Measurements from ENCODE around the gene NANOS2.

NANOS2 gene

DNA sequence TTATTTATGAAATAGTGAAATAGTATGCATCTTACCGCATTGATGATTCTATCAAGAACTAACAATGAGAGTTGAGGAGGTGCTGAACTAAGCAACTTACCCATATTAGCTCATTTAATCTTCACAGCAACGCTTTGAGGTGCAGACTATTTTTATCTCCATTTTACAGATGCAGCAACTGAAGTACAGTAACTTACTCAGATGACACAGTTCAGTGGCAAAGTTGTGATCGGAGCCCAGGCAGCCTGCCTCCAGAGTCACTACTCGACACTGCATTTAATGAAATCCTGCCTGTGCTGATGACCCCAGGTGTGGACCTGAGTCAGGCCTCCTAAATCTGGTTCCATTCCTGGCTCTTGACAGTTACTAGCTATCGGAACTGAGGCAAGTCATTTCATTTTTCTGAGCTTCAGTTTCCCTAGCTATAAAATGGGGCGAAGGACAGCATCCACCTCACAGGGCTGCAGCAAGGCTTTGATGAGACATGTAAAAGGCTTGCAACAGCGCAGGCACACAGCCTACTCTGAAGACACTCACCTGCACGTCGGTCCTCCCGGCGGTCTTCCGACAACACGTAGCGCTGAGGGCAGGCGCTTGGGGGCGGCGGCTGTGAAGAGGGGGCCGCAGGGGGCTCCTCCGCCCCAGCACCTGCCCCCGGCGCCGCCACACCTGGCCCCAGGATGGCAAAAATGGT is 13.7 kb downstream of the NANOS2 start:
- no peak overlapping the region for H3K9ac ChIP-seq (ENCODE audit: low read length)
- H2AFZ ChIP-seq (ENCODE audit: low read length) = no peak overlapping the region
- H3K9me3 ChIP-seq (replicated peaks; ENCODE audit: insufficient read depth, low read length) = no peaks in the 10 kb centered on the region
- peaks cover 4% of the 10 kb centered on the region for H3K4me1 ChIP-seq (ENCODE audit: low read length)
- no peaks in the 10 kb centered on the region for H3K9me2 ChIP-seq (replicated peaks; ENCODE audit: insufficient read depth, low read length)
- no peaks in the 10 kb centered on the region for H3K36me3 ChIP-seq (replicated peaks; ENCODE audit: insufficient read depth, low read length)
- H3K79me2 ChIP-seq (ENCODE audit: low read length) = no peaks in the 10 kb centered on the region
- H4K20me1 ChIP-seq (ENCODE audit: insufficient read depth, low read length) = no peaks in the 10 kb centered on the region
- H3K4me2 ChIP-seq (ENCODE audit: low read depth, low read length) = no peak overlapping the region
- H3K27me3 ChIP-seq (replicated peaks; ENCODE audit: insufficient read depth, low read length) = peaks cover 5% of the 10 kb centered on the region
- H3K4me3 ChIP-seq (ENCODE audit: low read length) = no peak overlapping the region
- DNase-seq = no peak
- TF ChIP-seq EZH2phosphoT487 (IDR thresholded peaks at IDR 0.05; ENCODE audit: low read length) (no peak), EZH2 (optimal IDR thresholded peaks at IDR 0.05; ENCODE audit: low read depth, low read length) (no peak)
- TF ChIP-seq, protein P1, sequence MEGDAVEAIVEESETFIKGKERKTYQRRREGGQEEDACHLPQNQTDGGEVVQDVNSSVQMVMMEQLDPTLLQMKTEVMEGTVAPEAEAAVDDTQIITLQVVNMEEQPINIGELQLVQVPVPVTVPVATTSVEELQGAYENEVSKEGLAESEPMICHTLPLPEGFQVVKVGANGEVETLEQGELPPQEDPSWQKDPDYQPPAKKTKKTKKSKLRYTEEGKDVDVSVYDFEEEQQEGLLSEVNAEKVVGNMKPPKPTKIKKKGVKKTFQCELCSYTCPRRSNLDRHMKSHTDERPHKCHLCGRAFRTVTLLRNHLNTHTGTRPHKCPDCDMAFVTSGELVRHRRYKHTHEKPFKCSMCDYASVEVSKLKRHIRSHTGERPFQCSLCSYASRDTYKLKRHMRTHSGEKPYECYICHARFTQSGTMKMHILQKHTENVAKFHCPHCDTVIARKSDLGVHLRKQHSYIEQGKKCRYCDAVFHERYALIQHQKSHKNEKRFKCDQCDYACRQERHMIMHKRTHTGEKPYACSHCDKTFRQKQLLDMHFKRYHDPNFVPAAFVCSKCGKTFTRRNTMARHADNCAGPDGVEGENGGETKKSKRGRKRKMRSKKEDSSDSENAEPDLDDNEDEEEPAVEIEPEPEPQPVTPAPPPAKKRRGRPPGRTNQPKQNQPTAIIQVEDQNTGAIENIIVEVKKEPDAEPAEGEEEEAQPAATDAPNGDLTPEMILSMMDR (IDR thresholded peaks at IDR 0.05; ENCODE audit: low read length) = no peak
- no peak overlapping the region for H3K27ac ChIP-seq (ENCODE audit: low read length)
- peaks cover 7% of the 10 kb centered on the region for H3F3A ChIP-seq (ENCODE audit: insufficient read depth, low read length)

DNA sequence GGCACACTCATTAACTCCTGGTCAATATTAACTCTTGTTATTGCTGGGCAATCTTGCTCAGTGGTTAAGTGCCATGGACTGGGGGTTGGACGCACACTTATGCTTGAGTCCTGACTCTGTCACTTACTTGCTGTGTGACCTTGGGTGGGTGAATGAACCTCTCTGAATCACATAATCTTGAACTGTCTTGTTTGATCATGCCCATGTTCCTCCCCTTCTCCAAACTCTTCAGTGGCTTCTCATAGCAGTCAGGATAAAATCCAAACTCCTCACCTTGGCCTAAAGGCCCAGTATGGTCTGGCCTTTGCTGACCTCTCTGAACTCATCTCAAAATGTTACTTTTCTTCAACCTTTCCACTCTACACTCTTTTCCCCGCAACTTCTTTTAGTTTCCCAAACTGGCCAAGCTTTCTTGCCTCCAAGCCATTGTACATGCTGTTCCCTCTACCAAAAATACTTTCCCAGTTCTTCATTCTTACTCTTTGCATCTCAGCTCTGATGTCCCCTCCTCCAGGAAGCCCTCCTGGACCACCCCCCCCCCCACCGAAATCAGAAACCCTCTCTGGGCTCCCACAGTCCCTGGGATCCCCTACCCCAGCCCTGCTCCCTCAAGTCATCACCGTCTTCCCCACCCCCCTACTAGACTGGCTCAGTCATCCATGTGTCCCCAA is 14.5 kb downstream of the NANOS2 start:
- no peak overlapping the region for H3K4me2 ChIP-seq (ENCODE audit: low read depth, low read length)

DNA sequence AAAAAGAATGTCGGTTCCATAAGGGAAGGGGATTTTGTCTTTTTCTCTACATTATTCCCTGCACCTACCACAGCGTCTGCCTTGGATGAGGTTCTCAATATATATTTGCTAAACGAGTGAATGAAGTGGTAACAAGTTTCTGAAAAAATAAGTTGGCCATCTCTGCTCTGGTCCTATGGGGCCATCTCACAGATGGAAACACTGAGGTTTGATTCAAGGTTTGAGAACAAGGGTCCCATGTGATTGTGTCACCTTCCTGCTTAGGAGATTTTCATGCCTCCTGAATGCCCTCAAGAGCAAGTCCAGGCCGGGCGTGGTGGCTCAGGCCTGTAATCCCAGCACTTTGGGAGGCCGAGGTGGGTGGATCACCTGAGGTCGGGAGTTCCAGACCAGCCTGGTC is 15.3 kb downstream of the NANOS2 start:
- peaks cover 7% of the 10 kb centered on the region for H3F3A ChIP-seq (ENCODE audit: insufficient read depth, low read length)
- H4K20me1 ChIP-seq (ENCODE audit: insufficient read depth, low read length) = no peaks in the 10 kb centered on the region
- H3K36me3 ChIP-seq (replicated peaks; ENCODE audit: insufficient read depth, low read length) = no peaks in the 10 kb centered on the region
- H3K79me2 ChIP-seq (ENCODE audit: low read length) = no peaks in the 10 kb centered on the region
- no peak overlapping the region for H3K9ac ChIP-seq (ENCODE audit: low read length)
- no peaks in the 10 kb centered on the region for H3K9me3 ChIP-seq (replicated peaks; ENCODE audit: insufficient read depth, low read length)
- H3K4me3 ChIP-seq (ENCODE audit: low read length) = no peak overlapping the region
- H3K27me3 ChIP-seq (replicated peaks; ENCODE audit: insufficient read depth, low read length) = no peaks in the 10 kb centered on the region
- TF ChIP-seq EZH2phosphoT487 (IDR thresholded peaks at IDR 0.05; ENCODE audit: low read length) = no peak
- TF ChIP-seq, protein P1 (IDR thresholded peaks at IDR 0.05; ENCODE audit: low read length) = no peak
- no peak for DNase-seq
- no peak overlapping the region for H2AFZ ChIP-seq (ENCODE audit: low read length)
- H3K4me2 ChIP-seq (ENCODE audit: low read depth, low read length) = no peak overlapping the region
- peaks cover 4% of the 10 kb centered on the region for H3K4me1 ChIP-seq (ENCODE audit: low read length)
- no peaks in the 10 kb centered on the region for H3K9me2 ChIP-seq (replicated peaks; ENCODE audit: insufficient read depth, low read length)
- no peak overlapping the region for H3K27ac ChIP-seq (ENCODE audit: low read length)

More for the DNA sequence above, 14.5 kb downstream of the NANOS2 start:
- H2AFZ ChIP-seq (ENCODE audit: low read length) = no peak overlapping the region
- peaks cover 4% of the 10 kb centered on the region for H3K27me3 ChIP-seq (replicated peaks; ENCODE audit: insufficient read depth, low read length)
- no peaks in the 10 kb centered on the region for H3K9me3 ChIP-seq (replicated peaks; ENCODE audit: insufficient read depth, low read length)
- H3K9me2 ChIP-seq (replicated peaks; ENCODE audit: insufficient read depth, low read length) = no peaks in the 10 kb centered on the region
- H3K79me2 ChIP-seq (ENCODE audit: low read length) = no peaks in the 10 kb centered on the region
- no peak overlapping the region for H3K4me3 ChIP-seq (ENCODE audit: low read length)
- no peak for TF ChIP-seq EZH2phosphoT487 (IDR thresholded peaks at IDR 0.05; ENCODE audit: low read length)
- TF ChIP-seq, protein P1 (IDR thresholded peaks at IDR 0.05; ENCODE audit: low read length) = no peak
- TF ChIP-seq EZH2 (optimal IDR thresholded peaks at IDR 0.05; ENCODE audit: low read depth, low read length) = no peak
- peaks cover 4% of the 10 kb centered on the region for H3K4me1 ChIP-seq (ENCODE audit: low read length)
- H3F3A ChIP-seq (ENCODE audit: insufficient read depth, low read length) = peaks cover 7% of the 10 kb centered on the region
- DNase-seq = no peak
- H3K36me3 ChIP-seq (replicated peaks; ENCODE audit: insufficient read depth, low read length) = no peaks in the 10 kb centered on the region
- no peak overlapping the region for H3K9ac ChIP-seq (ENCODE audit: low read length)
- no peak overlapping the region for H3K27ac ChIP-seq (ENCODE audit: low read length)
- no peaks in the 10 kb centered on the region for H4K20me1 ChIP-seq (ENCODE audit: insufficient read depth, low read length)
